Measurements from ENCODE around the gene EVC2. TPM values are rescaled to one million over a fixed set of nuclear protein-coding genes. Genes with fewer than 3 reads are reported as not detected.

The EVC2 gene
- total and polyA plus RNA-seq, 2 of the 4 experiments (the other 2 are of a cell fraction) = 2.7 to 5.9 TPM

GRCh38 chr4:5543681-5544080 is 164.7 kb downstream of the EVC2 start:
- WGBS, 2 experiments (ENCODE audit: extremely low coverage in 2 of 2, insufficient read length in 1 of 2) = 91% methylated on average over 4 of the region's 8 CpGs; no CpG with 5 or more reads in 1 of the 2 experiments
- in situ Hi-C loops (cut with MboI; ENCODE audit: low sequenced_read_pairs) = no loop called here
- no TSS peak for BruUV-seq (replicated peaks)

More at GRCh38 chr4:5543681-5544080, 164.7 kb downstream of the EVC2 start:
- no peak for DNase-seq
- Histone ChIP-seq H3K56ac (ENCODE audit: extremely low read depth, insufficient read depth, low read length) (no peak overlapping the region), H3K27me3 (ENCODE audit: control insufficient read depth, insufficient read depth, low read length) (no peaks in the 10 kb centered on the region), H3K9me3 (ENCODE audit: control insufficient read depth, insufficient read depth, low read length) (no peaks in the 10 kb centered on the region), H3K4ac (ENCODE audit: low read depth, low read length) (no peak overlapping the region), H2AK5ac (ENCODE audit: low read depth, low read length) (no peak overlapping the region), H2BK5ac (ENCODE audit: low read depth, low read length, poor library complexity, severe bottlenecking) (no peak overlapping the region), H4K5ac (ENCODE audit: low read depth, low read length) (no peak overlapping the region), H2BK20ac (ENCODE audit: low read depth, low read length) (no peak overlapping the region), H2AK9ac (replicated peaks; ENCODE audit: low read depth, low read length, poor library complexity) (no peak overlapping the region), H3K18ac (ENCODE audit: low read depth, low read length) (no peak overlapping the region), H3K27ac (ENCODE audit: insufficient read depth, low read length) (no peak overlapping the region), H3K23ac (ENCODE audit: low read depth, low read length) (no peak overlapping the region), H3K4me1 (ENCODE audit: control insufficient read depth, insufficient read depth, low read length) (no peaks in the 10 kb centered on the region), H2BK15ac (ENCODE audit: low read depth, low read length) (no peak overlapping the region), H3K9me1 (ENCODE audit: insufficient read depth, low read length) (no peaks in the 10 kb centered on the region; the same call in 1 of the 2 replicates), H2AFZ (replicated peaks; ENCODE audit: low read length, poor library complexity) (no peak overlapping the region), H3K4me3 (ENCODE audit: insufficient read depth, low read depth, low read length) (no peak overlapping the region), H4K8ac (ENCODE audit: low read depth in 2 of 2, low read length in 2 of 2) (no peak overlapping the region), H2BK120ac (ENCODE audit: low read depth, low read length) (no peak overlapping the region), H3K4me2 (ENCODE audit: low read depth, low read length) (no peak overlapping the region), H3K14ac (replicated peaks; ENCODE audit: low read depth, low read length) (no peak overlapping the region), H3K36me3 (ENCODE audit: control insufficient read depth, insufficient read depth, low read length) (no peaks in the 10 kb centered on the region), H4K91ac (ENCODE audit: insufficient read depth, low read depth, low read length) (no peak overlapping the region), H3K9ac (ENCODE audit: low read depth, low read length) (no peak overlapping the region), H3K79me1 (ENCODE audit: low read depth in 1 of 2, low read length in 2 of 2) (no peaks in the 10 kb centered on the region), H4K20me1 (ENCODE audit: insufficient read depth, low read length) (no peaks in the 10 kb centered on the region)
- no peak for TF ChIP-seq RFX5 (IDR thresholded peaks at IDR 0.05; ENCODE audit: low read depth, low read length)
- TF ChIP-seq USF2 (IDR thresholded peaks at IDR 0.05; ENCODE audit: low read depth, low read length) = no peak
- no peak for TF ChIP-seq POLR2A (IDR thresholded peaks at IDR 0.05; ENCODE audit: low read depth, low read length)
- no peak for TF ChIP-seq BHLHE40 (IDR thresholded peaks at IDR 0.05; ENCODE audit: low read depth, low read length)
- TF ChIP-seq SMC3 (IDR thresholded peaks at IDR 0.05; ENCODE audit: low read depth, low read length) = no peak
- TF ChIP-seq ELK1 (IDR thresholded peaks at IDR 0.05; ENCODE audit: borderline replicate concordance, low read depth, low read length) = no peak
- TF ChIP-seq CHD1 (IDR thresholded peaks at IDR 0.05; ENCODE audit: low read depth, low read length) = no peak
- TF ChIP-seq CTCF (conservative IDR thresholded peaks at IDR 0.05; ENCODE audit: low read depth, low read length) = no peak
- no peak for TF ChIP-seq MXI1 (IDR thresholded peaks at IDR 0.05; ENCODE audit: borderline replicate concordance, low read depth, low read length)
- TF ChIP-seq CEBPB (IDR thresholded peaks at IDR 0.05; ENCODE audit: low read depth, low read length) = no peak
- TF ChIP-seq NFE2L2 (IDR thresholded peaks at IDR 0.05; ENCODE audit: low read depth, low read length) = no peak
- no peak for TF ChIP-seq RAD21 (IDR thresholded peaks at IDR 0.05; ENCODE audit: low read length)
- POLR2A ChIA-PET (ENCODE audit: unreplicated experiment) = no interaction called here
- CTCF ChIA-PET = no interaction called here
- ATAC-seq (ENCODE audit: low read depth) = no peak
- dilution Hi-C loops (cut with HindIII; ENCODE audit: low sequenced_read_pairs, unreplicated experiment) = no loop called here
- intact Hi-C loops (cut with micrococcal nuclease) = no loop called here

Measured in IMR-90 (cell line).